GM18907 (cell line): ENCODE data around the gene DNAJC30.

ENCODE experiments used
- ATAC-seq: cut with Tn5 transposase; IDR thresholded peaks from one replicate; pipeline ENCODE4 v1.9.1; 2021; ENCODE audit warnings: mild to moderate bottlenecking, moderate library complexity; ENCODE audit not compliant: unreplicated experiment

The DNAJC30 gene

GRCh38 chr7:73708961-73709549 lies 25.8 kb upstream of the DNAJC30 start:
- ATAC-seq: no peak

DNA sequence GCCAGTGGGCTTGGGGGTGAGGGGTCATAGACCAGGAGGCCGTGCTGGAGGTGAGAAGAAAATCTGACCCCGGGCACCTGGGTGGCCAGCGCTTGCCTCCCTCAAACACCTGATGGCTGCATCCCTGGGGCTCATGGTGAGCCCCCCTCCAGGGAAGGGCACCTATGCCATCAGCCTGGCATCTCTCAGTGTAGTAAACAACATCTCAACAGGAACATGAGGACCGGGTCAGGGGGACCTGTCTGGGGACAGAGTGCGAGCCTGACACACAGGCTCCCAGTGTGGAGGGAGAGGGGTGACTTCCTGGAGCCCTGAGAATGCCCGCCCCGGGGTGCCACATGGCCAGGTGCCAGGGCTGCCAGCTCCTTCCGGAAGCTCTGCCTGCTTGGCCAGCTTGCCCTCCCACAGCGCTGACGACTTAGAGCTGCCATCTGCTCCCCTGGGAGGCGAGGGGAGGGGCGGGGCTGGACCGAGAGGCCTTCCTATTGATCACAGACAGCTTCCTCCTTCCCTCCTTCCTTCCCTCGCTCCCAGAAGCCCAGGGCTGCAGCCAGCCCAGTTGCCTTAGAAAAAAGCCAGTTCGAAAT lies 23.9 kb upstream of the DNAJC30 start:
- ATAC-seq: no peak

DNA sequence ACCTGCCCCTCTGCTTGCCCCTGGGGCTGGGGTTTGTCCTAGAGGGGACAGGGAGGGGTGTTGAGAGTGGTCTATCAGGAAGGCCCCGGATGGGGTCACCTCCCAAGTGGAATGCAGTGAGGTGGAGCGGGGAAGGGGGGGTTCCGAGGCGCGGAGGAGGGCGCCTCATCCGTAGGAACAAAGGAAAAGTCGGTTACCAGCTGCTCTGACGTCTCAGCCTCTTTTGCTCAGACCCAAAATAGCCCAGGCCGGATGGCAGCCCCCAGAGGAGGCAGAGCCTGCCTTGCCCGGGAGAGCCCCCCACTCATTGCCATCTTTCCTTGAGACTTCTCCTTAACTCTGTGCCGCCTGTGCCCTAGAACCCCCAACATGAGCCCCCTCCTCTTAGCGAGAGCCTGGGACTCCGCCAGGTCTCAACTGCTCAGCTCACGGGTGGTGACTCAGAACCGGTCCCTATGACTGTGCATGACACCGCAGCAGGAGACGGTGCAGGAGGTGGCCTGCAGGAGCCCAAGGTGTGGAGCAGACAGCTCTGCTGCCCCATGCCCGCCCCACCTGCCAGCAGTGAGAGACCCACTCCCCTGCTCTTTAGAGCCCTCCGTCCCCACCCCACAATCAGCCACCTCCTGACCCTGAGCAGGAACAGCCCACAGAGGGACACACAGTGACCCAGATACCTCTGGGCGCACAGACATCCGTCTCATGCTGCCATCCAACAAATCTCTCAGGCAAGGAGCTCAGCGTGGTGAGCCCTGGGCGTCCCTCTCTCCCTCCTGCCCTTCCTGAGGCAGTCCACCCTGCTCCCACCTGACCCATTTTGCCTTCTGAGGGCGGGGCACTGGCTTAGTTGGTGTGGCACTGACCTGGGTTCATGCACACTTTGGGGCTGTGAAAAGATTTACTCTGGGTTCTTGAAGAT lies 23.1 kb upstream of the DNAJC30 start:
- ATAC-seq: no peak

DNA sequence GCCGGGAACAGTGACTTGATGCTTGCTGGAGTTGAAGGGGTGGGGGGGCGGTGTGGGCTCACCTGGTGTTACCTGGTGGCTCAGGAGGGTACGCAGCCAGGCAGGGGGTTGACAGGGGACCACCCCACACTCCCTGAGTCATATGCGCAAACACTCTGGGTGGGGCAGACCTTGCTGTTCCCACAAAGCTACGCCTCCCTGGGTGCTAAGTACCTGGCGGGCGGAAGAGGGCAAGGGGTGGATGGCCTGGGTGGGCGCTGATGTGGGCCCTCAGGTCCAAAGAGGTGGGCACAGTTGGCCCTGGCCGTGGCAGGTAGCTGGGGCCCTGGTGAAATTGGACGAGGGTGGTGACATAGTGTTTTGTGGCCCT lies 22.3 kb upstream of the DNAJC30 start:
- no peak for ATAC-seq

- ATAC-seq: no peak
Observed at GRCh38 chr7:73704640-73705550, 21.6 kb upstream of the DNAJC30 start.

DNA sequence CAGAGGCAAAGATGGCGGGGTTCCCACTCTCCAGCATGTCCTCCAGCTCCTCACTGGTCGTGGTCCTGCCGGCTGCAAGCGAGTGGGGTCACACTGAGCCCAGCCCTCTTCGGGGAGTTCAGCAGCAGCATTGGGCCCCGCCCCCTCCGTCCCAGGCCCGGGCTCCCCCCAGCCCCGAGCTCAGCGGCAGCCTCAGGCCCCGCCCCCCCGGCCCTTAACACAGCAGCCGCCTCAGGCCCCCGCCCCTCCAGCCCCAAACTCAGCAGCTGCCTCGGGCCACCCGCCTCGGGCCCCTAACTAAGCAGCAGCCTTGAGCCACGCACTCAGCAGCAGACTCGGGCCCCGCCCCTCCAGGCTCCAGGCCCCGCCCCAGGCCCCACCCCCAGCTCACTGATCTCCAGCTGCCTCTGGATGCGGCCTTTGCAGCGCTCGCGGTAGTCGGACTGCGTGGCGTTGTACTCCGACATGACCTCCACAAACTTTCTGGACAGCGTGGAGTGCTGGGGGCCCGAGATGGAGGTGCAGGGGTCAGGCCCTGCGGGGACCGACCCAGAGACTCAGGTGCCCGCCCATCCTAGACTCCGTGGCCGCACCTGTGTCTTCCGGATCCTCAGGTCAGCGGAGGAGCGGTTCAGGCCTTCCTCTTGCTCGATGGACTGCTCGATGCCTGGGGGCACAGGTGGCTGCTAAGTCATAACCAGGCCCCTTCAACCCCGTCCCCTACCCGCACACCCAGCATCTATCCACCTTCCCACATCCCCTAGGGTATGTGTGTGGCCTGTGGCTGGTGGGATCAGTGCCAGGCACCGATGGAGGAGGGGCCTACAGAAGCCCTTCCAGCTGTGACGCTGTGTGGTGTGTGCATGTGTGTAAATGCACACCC lies 20.7 kb upstream of the DNAJC30 start:
- no peak for ATAC-seq

GRCh38 chr7:73703225-73703624 lies 20.0 kb upstream of the DNAJC30 start:
- no peak for ATAC-seq

DNA sequence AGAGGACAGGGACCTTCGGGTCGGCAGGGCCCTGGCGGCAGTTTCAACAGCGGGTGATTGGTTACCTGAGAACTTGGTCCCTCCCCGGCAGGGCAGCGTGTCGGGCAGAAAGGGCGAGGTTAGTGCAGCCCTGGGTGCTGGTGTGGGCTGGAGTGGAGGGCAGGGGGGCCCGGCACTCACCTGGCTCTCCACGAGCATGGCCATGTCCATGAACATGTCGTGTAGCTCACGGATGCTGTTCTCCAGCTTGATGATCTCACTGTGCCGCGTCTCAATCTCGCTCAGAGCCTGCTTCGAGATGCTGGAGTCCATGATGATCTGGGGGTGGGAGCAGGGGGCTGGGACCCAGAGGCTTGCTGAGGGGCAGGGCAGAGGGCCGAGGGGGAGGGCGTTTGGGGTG lies 19.4 kb upstream of the DNAJC30 start:
- ATAC-seq: no peak

DNA sequence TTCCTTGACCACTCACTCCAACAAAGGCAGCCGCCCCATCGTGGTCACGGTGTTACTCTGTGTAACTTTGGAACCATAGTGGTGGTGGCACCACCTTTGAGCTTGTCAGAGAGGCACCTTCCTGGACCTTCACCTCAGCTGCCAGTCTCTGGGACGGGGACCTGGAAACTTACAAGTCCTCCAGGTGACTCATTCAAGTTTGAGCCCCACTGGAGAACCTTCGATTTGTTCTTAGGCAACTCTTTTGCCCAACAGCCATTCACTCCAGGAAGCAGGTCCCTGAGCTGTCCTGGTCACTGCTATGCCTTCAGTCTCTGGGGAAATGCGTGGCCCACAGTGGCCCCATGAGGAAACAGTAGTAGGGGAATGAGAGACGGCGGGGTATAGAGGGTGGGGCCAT lies 19.0 kb upstream of the DNAJC30 start:
- ATAC-seq: no peak

- ATAC-seq: no peak
Observed at GRCh38 chr7:73701357-73701995, 18.2 kb upstream of the DNAJC30 start.

- no peak for ATAC-seq
Observed at GRCh38 chr7:73700581-73701134, 17.4 kb upstream of the DNAJC30 start.

DNA sequence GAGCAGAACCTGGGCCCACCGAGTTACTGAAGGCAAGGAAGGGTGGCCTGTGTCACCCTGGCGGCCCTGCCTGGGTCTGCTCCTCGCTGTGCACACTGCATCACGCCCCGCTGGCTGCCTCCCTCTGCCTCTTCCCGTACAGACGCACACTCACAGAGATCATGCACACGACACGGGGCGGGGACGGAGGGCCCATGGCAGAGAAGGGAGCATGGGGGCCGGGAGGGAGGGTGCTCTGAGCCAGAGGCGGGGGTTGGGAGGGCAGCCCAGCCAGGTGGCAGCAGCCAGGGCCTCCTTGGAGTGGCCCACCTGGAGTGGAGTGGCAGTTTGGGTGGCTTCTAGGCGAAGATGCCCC lies 16.8 kb upstream of the DNAJC30 start:
- ATAC-seq: no peak

GRCh38 chr7:73699370-73700068 lies 16.3 kb upstream of the DNAJC30 start:
- ATAC-seq: no peak

GRCh38 chr7:73698410-73698809 lies 15.2 kb upstream of the DNAJC30 start:
- ATAC-seq: no peak

DNA sequence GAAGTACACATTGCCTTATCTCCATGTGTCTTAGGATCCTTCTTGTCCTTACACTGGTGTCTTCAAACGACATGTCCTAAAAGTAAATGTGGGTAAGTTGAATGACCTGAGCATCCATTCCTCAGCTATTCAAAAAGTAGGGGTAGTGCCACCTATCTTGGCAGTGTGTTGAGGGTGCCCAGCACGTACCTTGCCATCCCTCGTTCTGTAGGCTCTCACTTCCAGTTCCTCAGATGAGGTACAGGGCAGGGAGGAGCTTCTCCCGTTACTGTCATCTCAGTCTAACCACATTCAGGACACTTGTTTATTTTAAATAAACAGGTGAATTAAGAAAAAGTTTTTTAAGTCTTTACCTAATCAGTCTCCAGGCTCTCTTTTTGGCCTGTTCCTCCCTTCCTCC lies 13.1 kb upstream of the DNAJC30 start:
- no peak for ATAC-seq

- ATAC-seq: no peak
Observed at GRCh38 chr7:73690646-73691045, 7.4 kb upstream of the DNAJC30 start.

DNA sequence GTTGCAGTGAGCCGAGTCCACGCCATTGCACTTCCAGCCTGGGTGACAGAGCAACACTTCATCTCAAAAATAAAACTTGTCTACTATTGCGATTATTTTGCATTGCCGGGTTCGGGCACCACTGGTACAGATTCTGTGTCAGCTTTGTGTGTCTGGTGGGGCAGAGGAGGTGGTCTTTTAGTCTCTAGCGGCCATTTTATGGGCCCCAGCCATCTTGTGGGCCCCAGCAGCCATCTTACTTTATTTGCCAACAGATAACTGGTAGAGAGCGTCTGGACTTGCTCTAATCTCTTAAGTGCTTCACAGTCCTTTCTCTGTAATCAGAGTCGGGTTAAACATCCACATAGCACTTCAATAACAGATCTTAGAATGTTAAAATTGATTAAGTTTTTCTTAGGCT lies 5.0 kb upstream of the DNAJC30 start:
- no peak for ATAC-seq

DNA sequence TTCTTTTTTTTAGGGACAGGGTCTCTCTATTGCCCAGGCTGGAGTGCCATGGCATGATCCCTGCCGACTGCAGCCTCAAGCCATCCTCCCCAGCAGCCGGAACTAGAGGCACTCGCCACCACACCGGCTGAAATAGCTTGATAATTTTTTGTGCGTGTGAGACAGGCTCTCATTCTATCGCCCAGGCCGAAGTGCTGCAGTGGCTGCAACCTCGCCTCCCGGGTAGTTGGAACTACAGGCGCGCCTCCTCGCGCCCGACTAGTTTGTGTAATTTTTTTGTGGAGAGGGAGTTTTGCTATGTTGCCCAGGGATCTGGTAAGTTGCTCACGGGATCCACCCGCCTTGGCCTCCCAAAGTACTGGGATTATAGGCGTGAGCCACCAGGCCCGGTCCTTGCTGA lies 2.1 kb upstream of the DNAJC30 start:
- ATAC-seq: no peak
